GM19463 (cell line): ENCODE data around the gene CIPC.

ENCODE experiments used
- ATAC-seq: cut with Tn5 transposase; IDR thresholded peaks from one replicate; pipeline ENCODE4 v1.9.1; 2021; ENCODE audit warnings: mild to moderate bottlenecking, moderate library complexity; ENCODE audit not compliant: unreplicated experiment

The CIPC gene

DNA sequence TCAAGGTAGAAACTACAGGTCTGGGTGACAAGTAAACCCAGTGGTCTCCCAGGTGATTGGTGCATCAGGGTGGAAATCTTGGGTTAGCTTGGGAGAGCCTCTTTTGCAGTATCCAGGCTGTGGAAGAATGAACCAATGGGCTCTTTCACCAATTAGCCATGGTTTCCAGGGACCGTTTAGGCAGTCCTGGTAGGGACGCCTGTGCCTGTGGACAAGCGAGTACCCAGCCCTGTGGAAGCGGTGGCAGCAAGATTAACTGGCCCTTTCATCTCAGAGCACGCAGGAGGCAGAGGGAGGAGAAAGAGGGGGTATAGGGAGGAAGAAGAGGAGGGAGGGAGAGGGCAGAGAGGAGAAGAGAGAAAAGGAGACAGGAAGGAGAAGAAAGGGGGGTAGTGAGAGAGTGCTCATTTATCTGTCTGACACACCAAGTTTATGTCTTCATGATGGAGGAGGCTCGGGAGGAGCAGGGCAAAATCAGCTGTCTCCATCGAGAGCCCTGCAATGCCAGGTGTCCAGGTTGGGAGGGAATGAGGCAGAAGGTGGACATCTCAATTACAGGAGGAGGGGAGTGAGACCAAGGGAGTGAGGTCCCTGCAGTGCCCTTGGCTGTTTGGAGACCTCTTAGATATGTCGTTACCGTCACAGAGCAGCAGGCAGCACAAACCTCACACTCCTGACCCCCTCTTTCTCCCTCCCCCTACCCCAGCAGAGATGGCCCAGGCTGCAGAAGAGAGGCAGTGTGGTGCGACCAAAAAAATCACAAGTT lies 48.1 kb downstream of the CIPC start:
- ATAC-seq, result no peak

GRCh38 chr14:77148510-77149231 lies 50.6 kb downstream of the CIPC start:
- no peak for ATAC-seq

GRCh38 chr14:77151245-77151644 lies 53.2 kb downstream of the CIPC start:
- ATAC-seq, result no peak

DNA sequence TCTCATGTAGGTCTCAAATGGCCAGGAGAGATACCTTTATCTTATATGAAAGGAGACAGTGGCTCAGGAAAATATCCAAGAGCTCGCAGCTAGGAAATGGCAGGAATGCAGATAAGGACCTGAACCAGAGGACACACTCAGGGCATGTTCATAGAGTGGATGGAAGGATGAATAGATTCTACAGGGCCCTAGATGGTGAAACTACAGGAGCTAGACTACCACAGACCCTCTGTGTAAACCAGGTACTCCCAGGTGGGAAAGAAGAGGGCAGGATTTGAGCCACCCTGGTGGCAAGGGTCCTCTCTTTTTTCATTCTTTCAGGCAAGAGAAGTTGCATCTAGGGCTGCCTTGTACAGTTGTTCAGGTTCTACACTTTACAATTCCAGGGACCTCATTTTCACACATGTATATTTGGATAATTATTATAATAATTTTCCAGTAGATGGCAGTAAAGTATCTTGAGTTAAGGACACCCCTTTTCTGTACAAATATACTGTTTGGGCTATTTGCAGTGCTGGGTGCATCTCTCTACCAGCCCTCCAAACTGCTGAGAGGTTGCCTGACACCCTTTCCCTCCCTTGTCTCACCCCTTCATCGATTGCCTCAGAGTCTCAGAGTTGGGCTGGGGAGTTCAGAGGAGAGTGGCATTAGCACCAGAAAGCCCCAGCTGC lies 54.0 kb downstream of the CIPC start:
- no peak for ATAC-seq

- ATAC-seq, result no peak
Measured at GRCh38 chr14:77153802-77154201, 55.7 kb downstream of the CIPC start.

GRCh38 chr14:77154421-77154820 lies 56.4 kb downstream of the CIPC start:
- no peak for ATAC-seq

GRCh38 chr14:77155083-77155482 lies 57.0 kb downstream of the CIPC start:
- ATAC-seq, result no peak

DNA sequence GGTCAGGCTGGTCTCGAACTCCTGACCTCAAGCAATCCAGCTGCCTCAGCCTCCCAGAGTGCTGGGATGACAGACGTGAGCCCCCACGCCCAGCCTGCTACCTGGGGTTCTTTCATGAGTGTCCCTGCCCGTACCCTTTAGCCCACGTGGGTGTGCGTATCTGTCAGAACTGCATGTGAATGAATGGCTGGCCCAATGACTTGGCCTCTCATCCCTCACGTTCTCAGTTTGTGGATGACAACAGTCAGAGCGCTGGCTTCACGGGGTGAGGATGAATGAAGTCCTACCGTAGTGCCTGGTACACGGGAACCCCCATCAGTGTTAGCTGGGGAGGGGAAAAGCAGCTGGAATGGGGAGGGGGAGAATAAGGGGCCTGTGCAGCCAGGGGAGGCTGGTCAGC lies 59.7 kb downstream of the CIPC start:
- no peak for ATAC-seq

DNA sequence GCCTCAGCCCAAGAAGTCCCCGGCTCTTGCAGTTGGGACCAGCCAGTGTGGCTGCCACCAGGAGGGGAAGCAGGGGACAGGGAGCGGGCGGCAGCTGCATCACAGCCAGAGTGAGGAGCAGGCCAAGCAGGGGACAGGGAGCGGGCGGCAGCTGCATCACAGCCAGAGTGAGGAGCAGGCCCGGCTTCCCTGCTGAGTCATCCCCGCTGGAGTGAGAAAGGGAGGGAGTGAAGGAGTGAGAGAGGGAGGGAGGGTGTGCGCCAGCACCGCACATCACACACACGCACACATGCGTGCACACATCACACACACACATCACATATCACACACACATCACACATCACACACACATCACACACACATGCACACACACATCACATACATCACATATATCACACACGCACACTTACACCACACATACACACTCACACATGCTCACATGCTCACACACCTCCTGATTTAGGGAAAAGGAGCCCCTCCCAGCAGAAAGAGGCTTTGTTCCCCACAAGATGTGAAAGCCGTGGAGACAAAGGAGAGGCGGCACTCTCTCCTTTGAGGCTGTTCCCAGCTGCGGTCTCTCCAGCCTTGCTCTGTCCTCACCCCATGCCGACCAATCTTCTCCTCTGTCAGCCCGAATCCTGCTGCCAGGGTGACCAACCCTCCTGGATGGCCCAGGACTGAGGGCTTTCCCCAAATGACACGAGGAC lies 60.3 kb downstream of the CIPC start:
- ATAC-seq, result no peak

DNA sequence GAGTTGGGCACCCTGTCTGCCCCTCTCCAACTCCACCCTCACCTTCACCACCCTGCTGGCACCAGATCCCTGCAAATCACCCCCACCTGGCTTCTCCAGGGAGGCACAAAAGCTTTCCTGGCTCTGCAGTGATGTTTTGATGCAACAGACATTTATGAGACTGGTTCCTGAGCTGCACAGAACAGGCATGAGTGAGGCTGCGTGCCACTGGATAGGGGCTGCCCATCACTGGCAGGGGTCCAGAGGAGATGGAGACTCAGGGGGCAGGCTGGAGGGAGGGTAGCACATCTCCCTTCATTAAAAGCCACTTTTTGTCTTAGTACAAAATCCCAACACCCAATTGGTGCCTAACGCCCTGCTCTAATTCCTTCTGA lies 60.8 kb downstream of the CIPC start:
- ATAC-seq, result no peak

GRCh38 chr14:77161011-77161410 lies 63.0 kb downstream of the CIPC start:
- ATAC-seq, result no peak
